ENCODE measurements around the gene CDHR2.
A peak's percentile ranks its signal among the peaks of the same experiment; 100 is the strongest.

The CDHR2 gene

DNA sequence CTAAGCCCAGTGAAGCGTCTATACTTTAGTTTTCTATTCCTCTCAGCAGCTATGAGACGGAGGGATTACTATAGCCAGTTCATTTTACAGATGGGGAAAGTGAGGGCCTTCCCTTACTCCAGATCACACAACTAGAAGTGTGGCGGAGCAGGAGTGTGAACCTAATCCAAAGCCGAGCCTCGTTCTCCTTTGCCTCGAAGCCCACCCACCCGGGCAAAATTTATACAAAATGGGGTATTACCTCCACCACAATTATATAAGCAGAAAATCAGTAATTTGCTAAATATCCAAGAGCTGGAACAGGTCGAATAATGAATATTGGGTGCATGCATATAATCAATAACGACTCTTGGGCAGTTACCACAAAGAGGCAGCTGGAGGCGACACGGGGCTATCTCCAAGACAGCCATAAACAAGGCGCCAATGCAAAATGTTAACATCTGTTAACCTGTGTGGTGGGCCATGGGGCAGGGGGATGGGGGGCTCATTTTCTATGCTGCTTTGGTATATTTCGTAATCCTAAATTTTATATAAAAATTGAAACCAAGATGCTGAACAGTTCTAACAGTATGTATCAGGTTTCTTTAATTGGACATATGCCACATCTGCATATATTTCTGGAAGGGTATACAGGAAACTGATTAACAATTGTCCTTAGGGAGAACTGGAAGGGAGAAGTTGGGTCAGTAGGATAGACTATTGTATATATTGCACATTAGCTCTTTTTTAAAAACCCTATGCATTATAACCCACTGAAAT is 10.7 kb upstream of the CDHR2 start:
- no peak for FAIRE-seq
- TF ChIP-seq POLR2A (IDR thresholded peaks at IDR 0.05; ENCODE audit: low read depth, low read length): no peak
- TF ChIP-seq TAF1 (IDR thresholded peaks at IDR 0.05; ENCODE audit: low read depth, low read length): no peak
- TF ChIP-seq SPI1 (IDR thresholded peaks at IDR 0.05; ENCODE audit: low read depth, low read length): no peak
- no peak for TF ChIP-seq PAX5 (IDR thresholded peaks at IDR 0.05; ENCODE audit: insufficient read depth, low read length, severe bottlenecking)
- no peak for TF ChIP-seq POU2F2 (IDR thresholded peaks at IDR 0.05; ENCODE audit: low read depth, low read length)
- no peak for TF ChIP-seq POLR2AphosphoS5 (IDR thresholded peaks at IDR 0.05; ENCODE audit: low read depth, low read length)
- no peak for DNase-seq (ENCODE audit: insufficient read length, low spot score)

DNA sequence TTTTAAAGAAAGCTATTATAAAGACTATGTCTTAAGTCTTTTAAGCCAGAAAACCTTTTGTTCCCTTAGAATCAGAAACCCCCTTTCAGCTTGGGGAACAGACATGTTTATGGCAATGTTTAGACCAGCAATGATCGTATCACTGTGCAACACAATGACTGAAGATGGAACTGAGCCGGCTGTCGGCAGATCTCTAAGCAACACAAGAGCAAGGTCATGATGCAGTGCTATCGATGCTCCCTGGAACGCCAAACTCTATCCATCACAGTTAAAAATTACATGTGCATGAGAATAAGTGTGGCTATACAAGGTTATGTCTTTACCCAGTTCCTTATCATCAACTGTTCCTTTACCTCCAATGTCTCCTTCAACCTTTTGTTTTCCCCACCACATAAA is 10.2 kb upstream of the CDHR2 start:
- FAIRE-seq (no peak), DNase-seq (ENCODE audit: insufficient read length, low spot score) (no peak)
- TF ChIP-seq POU2F2 (IDR thresholded peaks at IDR 0.05; ENCODE audit: low read depth, low read length): no peak
- no peak for TF ChIP-seq POLR2AphosphoS5 (IDR thresholded peaks at IDR 0.05; ENCODE audit: low read depth, low read length)
- no peak for TF ChIP-seq PAX5 (IDR thresholded peaks at IDR 0.05; ENCODE audit: insufficient read depth, low read length, severe bottlenecking)
- TF ChIP-seq TAF1 (IDR thresholded peaks at IDR 0.05; ENCODE audit: low read depth, low read length): no peak
- no peak for TF ChIP-seq SPI1 (IDR thresholded peaks at IDR 0.05; ENCODE audit: low read depth, low read length)
- no peak for TF ChIP-seq POLR2A (IDR thresholded peaks at IDR 0.05; ENCODE audit: low read depth, low read length)

DNA sequence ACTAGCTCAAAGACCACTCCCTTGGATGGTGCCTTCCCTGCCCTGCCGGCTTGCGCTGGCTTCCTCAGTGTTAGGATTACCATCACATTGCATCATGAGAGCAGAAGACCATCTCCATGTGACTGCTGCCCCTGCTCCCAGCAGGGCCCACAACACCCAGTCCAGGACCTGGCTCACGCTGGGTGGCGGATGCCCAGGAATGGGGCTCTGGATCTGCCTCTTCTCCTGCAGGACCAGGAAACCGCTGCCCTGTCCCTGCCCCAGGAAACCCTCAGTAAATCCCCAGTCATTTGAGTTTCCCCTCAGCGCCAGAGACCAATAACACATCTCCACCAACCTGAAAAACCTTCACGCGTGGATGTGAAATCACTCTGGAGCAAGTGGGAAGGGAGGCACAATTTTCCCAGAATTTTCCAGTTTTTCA is 8.7 kb upstream of the CDHR2 start:
- FAIRE-seq: no peak
- TF ChIP-seq POLR2AphosphoS5 (IDR thresholded peaks at IDR 0.05; ENCODE audit: low read depth, low read length) (no peak), TAF1 (IDR thresholded peaks at IDR 0.05; ENCODE audit: low read depth, low read length) (no peak), POU2F2 (IDR thresholded peaks at IDR 0.05; ENCODE audit: low read depth, low read length) (no peak)
- DNase-seq (ENCODE audit: insufficient read length, low spot score): no peak

DNA sequence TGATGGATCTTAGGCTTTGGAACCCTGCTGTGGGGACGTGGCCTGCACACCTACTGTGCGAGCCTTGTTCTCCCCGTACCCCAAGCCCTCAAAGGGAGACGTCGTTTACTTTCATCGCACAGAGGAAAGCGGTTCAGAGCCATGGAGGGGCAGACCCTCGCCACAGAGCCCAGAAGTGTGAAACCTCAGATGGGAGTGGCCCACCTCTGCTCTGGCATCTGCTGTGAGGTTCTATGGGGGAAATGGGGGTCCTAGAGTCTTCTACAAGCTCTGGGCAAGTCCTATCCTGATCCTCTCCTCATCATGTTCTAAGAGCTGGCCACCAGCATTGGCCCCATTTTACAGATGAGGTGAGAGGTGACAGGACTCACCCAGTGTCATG is 8.2 kb upstream of the CDHR2 start:
- TF ChIP-seq SPI1 (IDR thresholded peaks at IDR 0.05; ENCODE audit: low read depth, low read length) (no peak), TAF1 (IDR thresholded peaks at IDR 0.05; ENCODE audit: low read depth, low read length) (no peak), POLR2A (IDR thresholded peaks at IDR 0.05; ENCODE audit: low read depth, low read length) (no peak), POU2F2 (IDR thresholded peaks at IDR 0.05; ENCODE audit: low read depth, low read length) (no peak)
- DNase-seq (ENCODE audit: insufficient read length, low spot score): no peak
- no peak for FAIRE-seq

DNA sequence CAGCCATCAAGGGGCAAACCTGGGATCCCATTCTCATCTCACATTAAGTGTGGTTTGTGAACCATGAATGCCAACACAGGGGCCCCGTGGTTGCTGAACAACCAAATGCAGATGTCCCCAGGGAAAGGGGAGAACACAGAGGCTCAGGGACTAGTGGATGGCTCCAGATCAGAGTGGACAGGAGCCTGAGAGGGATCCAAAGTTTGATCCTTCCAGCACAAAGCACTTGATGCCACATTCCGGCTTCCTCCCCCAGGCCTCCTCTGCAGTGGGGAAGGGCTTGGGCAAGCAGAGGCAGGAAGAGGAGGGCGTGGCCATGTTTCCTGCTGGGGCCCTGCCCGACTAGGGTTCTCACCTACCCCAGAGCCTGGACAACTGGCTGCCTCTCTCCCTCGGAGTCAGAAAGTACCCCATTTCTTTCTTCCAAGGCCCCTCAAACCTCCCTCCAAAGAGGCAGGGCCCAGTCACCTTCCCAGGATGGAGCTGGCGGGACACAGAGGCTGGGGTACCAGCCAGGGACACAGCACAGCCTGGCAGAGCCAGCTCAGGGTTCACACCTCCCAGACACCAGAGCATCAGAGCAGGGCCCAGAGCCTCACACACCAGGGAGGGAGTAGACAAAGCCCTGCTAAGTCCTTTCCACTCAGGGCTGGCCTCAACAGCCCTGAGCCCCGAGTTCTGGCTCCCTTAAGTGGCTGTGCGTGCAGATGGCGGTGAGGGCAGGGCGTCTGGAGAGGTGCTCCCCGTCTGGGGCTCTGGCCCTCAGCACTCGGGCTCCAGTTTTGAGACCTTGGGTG is 7.6 kb upstream of the CDHR2 start:
- DNase-seq (ENCODE audit: insufficient read length, low spot score) (no peak), FAIRE-seq (peak; percentile 26)
- TF ChIP-seq TAF1 (IDR thresholded peaks at IDR 0.05; ENCODE audit: low read depth, low read length): no peak
- TF ChIP-seq PAX5 (IDR thresholded peaks at IDR 0.05; ENCODE audit: insufficient read depth, low read length, severe bottlenecking): no peak
- no peak for TF ChIP-seq POLR2AphosphoS5 (IDR thresholded peaks at IDR 0.05; ENCODE audit: low read depth, low read length)
- TF ChIP-seq SPI1 (IDR thresholded peaks at IDR 0.05; ENCODE audit: low read depth, low read length): no peak
- no peak for TF ChIP-seq POU2F2 (IDR thresholded peaks at IDR 0.05; ENCODE audit: low read depth, low read length)
- TF ChIP-seq POLR2A (IDR thresholded peaks at IDR 0.05; ENCODE audit: low read depth, low read length): no peak

DNA sequence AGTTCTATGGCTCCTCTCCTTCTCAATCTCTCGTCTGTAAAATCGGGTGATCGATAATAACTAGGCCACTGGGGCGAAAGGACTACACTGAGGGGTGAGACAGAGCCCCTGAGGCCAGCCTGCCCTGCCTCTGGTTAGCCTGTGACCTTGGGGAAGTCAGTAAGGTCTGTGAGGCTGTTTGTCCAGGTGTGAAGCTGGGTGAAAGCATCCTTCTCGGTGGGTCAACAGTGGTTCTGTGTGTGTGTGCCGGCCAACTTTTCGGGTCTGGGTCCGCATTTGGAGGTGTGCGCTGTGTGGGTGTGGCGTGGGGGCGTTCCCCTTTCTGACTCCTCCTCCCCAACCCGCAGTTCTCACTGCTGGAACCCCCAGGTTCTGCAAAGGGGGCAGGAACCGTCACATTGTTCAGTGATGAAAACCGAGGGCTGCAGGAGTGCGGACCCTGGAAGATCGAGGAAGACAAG is 7.0 kb upstream of the CDHR2 start:
- peak; percentile 58 for FAIRE-seq
- TF ChIP-seq POLR2A (IDR thresholded peaks at IDR 0.05; ENCODE audit: low read depth, low read length): no peak
- TF ChIP-seq SPI1 (IDR thresholded peaks at IDR 0.05; ENCODE audit: low read depth, low read length): no peak
- TF ChIP-seq PAX5 (IDR thresholded peaks at IDR 0.05; ENCODE audit: insufficient read depth, low read length, severe bottlenecking): no peak
- TF ChIP-seq POLR2AphosphoS5 (IDR thresholded peaks at IDR 0.05; ENCODE audit: low read depth, low read length): no peak
- no peak for TF ChIP-seq TAF1 (IDR thresholded peaks at IDR 0.05; ENCODE audit: low read depth, low read length)
- no peak for TF ChIP-seq POU2F2 (IDR thresholded peaks at IDR 0.05; ENCODE audit: low read depth, low read length)
- no peak for DNase-seq (ENCODE audit: insufficient read length, low spot score)

DNA sequence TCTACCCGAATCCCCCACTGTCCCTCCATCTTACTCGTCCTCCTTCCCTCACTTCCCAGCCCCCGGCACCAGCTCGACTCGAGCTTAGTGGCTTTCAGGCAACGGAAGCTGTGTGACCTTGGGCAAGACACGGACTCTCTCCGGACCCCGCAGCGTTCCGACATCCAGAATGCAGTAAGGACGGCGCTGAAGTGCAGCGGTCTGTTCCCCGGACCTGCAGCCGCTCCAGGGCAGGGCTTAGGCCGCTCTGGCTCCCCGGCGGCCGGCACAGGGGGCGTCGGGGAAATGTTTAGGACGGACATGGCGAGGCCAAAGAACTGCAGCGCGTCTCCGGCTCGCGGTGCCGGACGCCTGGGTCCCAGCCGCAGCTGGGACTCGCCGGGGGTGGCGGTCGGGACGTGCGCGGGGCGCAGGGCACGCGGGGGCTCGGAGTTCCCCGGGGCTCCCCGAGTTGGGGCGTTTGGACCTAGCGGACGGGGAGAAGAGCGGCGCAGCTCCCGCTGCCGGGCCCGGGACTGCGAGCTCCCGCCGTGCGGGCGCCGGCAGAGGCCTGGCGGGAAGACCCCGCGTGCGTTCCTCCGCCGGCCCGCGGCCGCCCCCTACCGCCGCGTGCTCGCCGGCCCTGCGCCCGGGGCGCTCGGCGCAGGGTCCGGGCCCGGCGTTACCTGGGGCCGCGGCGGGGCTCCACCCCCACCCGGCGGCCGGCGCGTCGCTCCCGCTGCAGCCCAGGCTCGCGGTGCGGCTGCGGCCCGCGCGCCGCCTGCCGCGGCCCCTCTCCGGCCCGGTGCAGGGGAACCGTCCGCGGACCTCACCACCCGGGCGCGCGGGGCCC is 6.3 kb upstream of the CDHR2 start:
- no peak for DNase-seq (ENCODE audit: insufficient read length, low spot score)
- TF ChIP-seq TAF1 (IDR thresholded peaks at IDR 0.05; ENCODE audit: low read depth, low read length) (0 out of 2 replicates have a peak, but pooled peaks have one; percentile 16), SPI1 (IDR thresholded peaks at IDR 0.05; ENCODE audit: low read depth, low read length) (no peak)
- no peak for FAIRE-seq

DNA sequence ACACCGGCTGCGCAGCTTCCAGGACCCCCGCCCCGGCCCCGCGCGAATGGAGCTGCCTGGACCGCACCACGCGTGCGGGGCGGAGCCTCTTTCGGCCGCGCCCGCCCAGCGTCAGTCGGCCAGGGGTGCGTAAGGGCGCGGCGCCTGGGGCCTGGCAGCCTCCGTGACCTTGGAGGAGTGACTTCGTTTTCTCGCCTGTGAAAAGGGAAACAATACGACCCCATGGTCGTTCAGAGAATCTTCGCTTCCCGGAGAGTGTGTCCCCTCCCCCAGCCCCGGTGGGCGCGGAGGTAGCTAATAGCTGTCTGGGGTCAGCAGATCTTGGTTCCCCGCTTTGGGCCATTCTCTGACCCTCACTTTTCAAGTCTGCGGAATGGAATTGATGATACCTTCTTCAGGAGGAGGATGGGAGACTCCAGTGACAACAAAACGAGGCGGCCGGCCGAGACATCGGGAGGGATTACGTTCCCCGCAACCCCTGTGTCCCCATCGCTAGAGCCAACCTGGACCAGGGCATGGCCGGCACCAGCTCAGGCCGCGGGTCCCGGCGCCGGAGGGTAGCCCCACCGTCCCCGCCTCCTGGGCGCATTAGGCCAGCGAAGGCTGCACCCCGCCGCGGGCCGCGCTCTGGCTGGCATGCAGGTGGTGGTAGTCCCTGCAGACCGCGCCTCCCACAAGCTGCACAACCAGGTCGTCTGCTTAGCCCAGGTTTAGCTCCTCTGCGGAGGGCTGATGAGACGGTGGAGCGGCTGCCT is 5.5 kb upstream of the CDHR2 start:
- peak; percentile 69 for DNase-seq (ENCODE audit: insufficient read length, low spot score)
- peak; percentile 90 for FAIRE-seq
- no peak for TF ChIP-seq POLR2AphosphoS5 (IDR thresholded peaks at IDR 0.05; ENCODE audit: low read depth, low read length)
- TF ChIP-seq PAX5 (IDR thresholded peaks at IDR 0.05; ENCODE audit: insufficient read depth, low read length, severe bottlenecking): no peak
- no peak for TF ChIP-seq SPI1 (IDR thresholded peaks at IDR 0.05; ENCODE audit: low read depth, low read length)
- TF ChIP-seq POU2F2 (IDR thresholded peaks at IDR 0.05; ENCODE audit: low read depth, low read length): no peak
- TF ChIP-seq TAF1 (IDR thresholded peaks at IDR 0.05; ENCODE audit: low read depth, low read length): no peak

DNA sequence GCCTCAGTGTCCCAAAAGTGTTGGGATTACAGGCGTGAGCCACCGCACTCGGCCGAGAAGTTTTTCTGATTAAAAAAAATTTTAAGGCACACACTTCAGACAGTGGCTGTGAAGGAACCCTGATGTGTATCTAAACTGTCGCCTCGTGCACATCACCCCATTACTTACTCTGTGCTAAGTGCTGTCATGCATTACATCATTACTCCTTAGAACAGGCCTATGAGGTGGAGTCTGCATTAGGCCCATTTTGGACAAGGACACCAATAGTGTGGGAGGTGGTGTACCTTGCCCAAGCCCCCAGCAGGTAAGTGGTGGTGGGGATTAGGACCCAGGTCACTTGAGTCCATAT is 3.8 kb upstream of the CDHR2 start:
- TF ChIP-seq POLR2A (IDR thresholded peaks at IDR 0.05; ENCODE audit: low read depth, low read length) (no peak), PAX5 (IDR thresholded peaks at IDR 0.05; ENCODE audit: insufficient read depth, low read length, severe bottlenecking) (no peak), TAF1 (IDR thresholded peaks at IDR 0.05; ENCODE audit: low read depth, low read length) (no peak), POU2F2 (IDR thresholded peaks at IDR 0.05; ENCODE audit: low read depth, low read length) (no peak), SPI1 (IDR thresholded peaks at IDR 0.05; ENCODE audit: low read depth, low read length) (no peak), POLR2AphosphoS5 (IDR thresholded peaks at IDR 0.05; ENCODE audit: low read depth, low read length) (no peak)
- FAIRE-seq (no peak), DNase-seq (ENCODE audit: insufficient read length, low spot score) (no peak)

All from GM12891 (cell line).